Mesendoderm (in vitro differentiated cells): Measurements from ENCODE around the gene MCOLN3.

ENCODE experiments used
- DNase-seq: peaks from one replicate; pipeline ENCODE4 v3.0.0; 2013
- H2AK5ac ChIP-seq: 2 replicates; pipeline ENCODE4 v1.6.1; 2013; ENCODE audit warnings: low read length, inconsistent platforms
- H2BK120ac ChIP-seq: 2 replicates; pipeline ENCODE4 v1.6.1; 2013; ENCODE audit warnings: low read depth, mild to moderate bottlenecking, low read length, moderate library complexity, mixed read lengths
- H2BK15ac ChIP-seq: replicated peaks from 2 replicates; pipeline ENCODE4 v1.6.1; 2013; ENCODE audit warnings: low read depth, mild to moderate bottlenecking, moderate library complexity
- H2BK5ac ChIP-seq: 2 replicates; pipeline ENCODE4 v1.6.1; 2013; ENCODE audit warnings: low read length, inconsistent platforms
- H3K18ac ChIP-seq: 2 replicates; pipeline ENCODE4 v1.6.1; 2013; ENCODE audit warnings: mild to moderate bottlenecking, low read length, mixed read lengths
- H3K23ac ChIP-seq: one replicate; pipeline ENCODE4 v1.6.1; 2013; ENCODE audit warnings: low read length
- H3K27ac ChIP-seq: 2 replicates; pipeline ENCODE4 v1.5.1; 2013; ENCODE audit warnings: low read depth, mild to moderate bottlenecking, inconsistent platforms, low read length, moderate library complexity
- H3K27me3 ChIP-seq: 2 replicates; pipeline ENCODE4 v1.6.1; 2013; ENCODE audit warnings: low read length, control low read depth, mild to moderate bottlenecking, inconsistent platforms; ENCODE audit not compliant: insufficient read depth, poor library complexity
- H3K36me3 ChIP-seq: 2 replicates; pipeline ENCODE4 v1.6.1; 2013; ENCODE audit warnings: low read length, inconsistent platforms; ENCODE audit not compliant: control insufficient read depth, insufficient read depth
- H3K4ac ChIP-seq: one replicate; pipeline ENCODE4 v1.6.1; 2013; ENCODE audit warnings: low read depth, mild to moderate bottlenecking, low read length, moderate library complexity
- H3K4me1 ChIP-seq: 2 replicates; pipeline ENCODE4 v1.6.1; 2013; ENCODE audit warnings: low read depth, low read length, inconsistent platforms; ENCODE audit not compliant: control insufficient read depth
- H3K4me2 ChIP-seq: 2 replicates; pipeline ENCODE4 v1.6.1; 2013; ENCODE audit warnings: low read length
- H3K4me3 ChIP-seq: 2 replicates; pipeline ENCODE4 v1.5.1; 2013; ENCODE audit warnings: mild to moderate bottlenecking, low read length
- H3K56ac ChIP-seq: one replicate; pipeline ENCODE4 v1.6.1; 2013; ENCODE audit warnings: low read length
- H3K79me1 ChIP-seq: 2 replicates; pipeline ENCODE4 v1.6.1; 2013; ENCODE audit warnings: low read length, inconsistent platforms
- H3K79me2 ChIP-seq: 2 replicates; pipeline ENCODE4 v1.6.1; 2013; ENCODE audit warnings: mild to moderate bottlenecking, low read length; ENCODE audit not compliant: control insufficient read depth, insufficient read depth
- H3K9ac ChIP-seq: 2 replicates; pipeline ENCODE4 v1.6.1; 2013; ENCODE audit warnings: low read length, inconsistent platforms
- H4K5ac ChIP-seq: one replicate; pipeline ENCODE4 v1.6.1; 2013; ENCODE audit warnings: low read length
- H4K8ac ChIP-seq: one replicate; pipeline ENCODE4 v1.6.1; 2013; ENCODE audit warnings: low read depth, mild to moderate bottlenecking, control low read depth, low read length, moderate library complexity
- WGBS: extraction: QIAGEN DNeasy Blood & Tissue Kit; methylation state at CpG from one replicate; pipeline ENCODE4 v1.1.7; 2013; ENCODE audit warnings: low lambda C conversion rate, missing lambda C conversion rate; ENCODE audit not compliant: insufficient coverage; ENCODE audit errors: extremely low coverage; 5-methylcytosine and 5-hydroxymethylcytosine counted together

The MCOLN3 gene

DNA sequence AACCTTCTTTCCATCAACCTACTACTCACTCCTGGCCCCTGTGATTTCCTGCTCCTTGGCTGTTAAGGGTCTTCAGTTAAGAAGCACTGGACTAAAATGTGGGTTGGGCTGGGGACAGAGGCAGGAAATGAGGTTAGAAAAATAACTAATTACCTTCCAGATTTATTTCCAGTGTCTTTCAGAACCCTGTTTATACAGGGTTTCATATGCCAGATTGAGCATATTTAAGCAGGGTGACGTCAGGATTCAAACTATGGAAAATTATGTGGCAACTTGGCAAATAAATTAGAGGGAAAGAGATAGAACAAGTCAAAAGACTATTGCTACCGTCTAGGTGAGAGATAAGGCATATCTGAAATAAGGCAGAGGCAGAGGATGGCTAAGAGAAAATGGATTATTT is 11.7 kb upstream of the MCOLN3 start:
- Histone ChIP-seq H3K27ac (no peak overlapping the region), H3K4ac (no peak overlapping the region), H2BK15ac (no peak overlapping the region), H3K18ac (no peak overlapping the region), H2BK5ac (no peak overlapping the region), H2BK120ac (no peak overlapping the region), H3K4me1 (no peaks in the 10 kb centered on the region), H2AK5ac (no peak overlapping the region), H3K79me1 (no peaks in the 10 kb centered on the region), H3K4me3 (no peak overlapping the region), H3K27me3 (no peaks in the 10 kb centered on the region), H4K8ac (no peak overlapping the region), H3K36me3 (no peaks in the 10 kb centered on the region), H3K9ac (no peak overlapping the region), H3K4me2 (no peak overlapping the region), H3K56ac (no peak overlapping the region), H3K23ac (no peak overlapping the region), H4K5ac (no peak overlapping the region), H3K79me2 (no peaks in the 10 kb centered on the region)
- no peak for DNase-seq
- WGBS = no CpG with 5 or more reads among the region's 2 CpGs

GRCh38 chr1:85059563-85059962 is 11.3 kb upstream of the MCOLN3 start:
- Histone ChIP-seq H2BK120ac (no peak overlapping the region), H3K4me2 (no peak overlapping the region), H3K4ac (no peak overlapping the region), H2BK15ac (no peak overlapping the region), H3K79me1 (no peaks in the 10 kb centered on the region), H3K23ac (no peak overlapping the region), H4K5ac (no peak overlapping the region), H3K4me3 (no peak overlapping the region), H3K56ac (no peak overlapping the region), H2AK5ac (no peak overlapping the region), H3K27me3 (no peaks in the 10 kb centered on the region), H3K4me1 (no peaks in the 10 kb centered on the region), H4K8ac (no peak overlapping the region), H3K36me3 (no peaks in the 10 kb centered on the region), H3K9ac (no peak overlapping the region), H3K18ac (no peak overlapping the region), H2BK5ac (no peak overlapping the region), H3K79me2 (no peaks in the 10 kb centered on the region), H3K27ac (no peak overlapping the region)
- no CpG with 5 or more reads among the region's 2 CpGs for WGBS
- DNase-seq = no peak

DNA sequence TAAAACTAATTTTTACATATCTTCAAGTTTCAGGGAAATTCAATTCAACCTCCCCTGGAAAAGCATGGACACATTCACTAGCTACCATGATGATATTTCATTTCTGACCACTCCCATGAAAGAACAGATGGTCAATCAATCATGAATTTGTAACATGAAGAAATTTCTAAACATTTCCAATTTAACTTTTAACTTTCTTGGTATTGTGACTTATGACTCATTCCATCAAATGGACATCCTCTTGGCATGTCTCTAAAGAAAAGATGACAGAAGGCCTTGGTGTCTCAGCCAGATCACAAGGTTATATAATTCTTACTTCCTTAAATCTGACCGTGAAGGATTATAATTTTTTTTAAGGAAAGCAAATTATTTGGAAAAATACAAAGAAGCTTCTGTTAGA is 10.5 kb upstream of the MCOLN3 start:
- no peak overlapping the region for H3K9ac ChIP-seq
- no peaks in the 10 kb centered on the region for H3K36me3 ChIP-seq
- H3K79me2 ChIP-seq = no peaks in the 10 kb centered on the region
- H2AK5ac ChIP-seq = no peak overlapping the region
- no peak overlapping the region for H2BK5ac ChIP-seq
- H3K4me3 ChIP-seq = no peak overlapping the region
- H3K4me1 ChIP-seq = no peaks in the 10 kb centered on the region
- H4K5ac ChIP-seq = no peak overlapping the region
- no peak overlapping the region for H3K4ac ChIP-seq
- no peak overlapping the region for H4K8ac ChIP-seq
- no peak for DNase-seq
- no CpG with 5 or more reads among the region's 1 CpG for WGBS
- H3K4me2 ChIP-seq = no peak overlapping the region
- H3K79me1 ChIP-seq = no peaks in the 10 kb centered on the region
- no peak overlapping the region for H3K27ac ChIP-seq
- no peak overlapping the region for H2BK15ac ChIP-seq
- no peak overlapping the region for H2BK120ac ChIP-seq
- no peak overlapping the region for H3K18ac ChIP-seq
- H3K27me3 ChIP-seq = no peaks in the 10 kb centered on the region
- H3K56ac ChIP-seq = no peak overlapping the region
- no peak overlapping the region for H3K23ac ChIP-seq

GRCh38 chr1:85058311-85058710 is 10.0 kb upstream of the MCOLN3 start:
- no peaks in the 10 kb centered on the region for H3K79me1 ChIP-seq
- H2BK15ac ChIP-seq = no peak overlapping the region
- WGBS = no CpG with 5 or more reads among the region's 1 CpG
- no peaks in the 10 kb centered on the region for H3K36me3 ChIP-seq
- no peaks in the 10 kb centered on the region for H3K4me1 ChIP-seq
- H3K27me3 ChIP-seq = no peaks in the 10 kb centered on the region
- H3K18ac ChIP-seq = no peak overlapping the region
- no peak overlapping the region for H2BK120ac ChIP-seq
- H3K9ac ChIP-seq = no peak overlapping the region
- no peaks in the 10 kb centered on the region for H3K79me2 ChIP-seq
- no peak overlapping the region for H3K27ac ChIP-seq
- no peak overlapping the region for H3K56ac ChIP-seq
- DNase-seq = no peak
- no peak overlapping the region for H3K4me2 ChIP-seq
- no peak overlapping the region for H3K4me3 ChIP-seq
- no peak overlapping the region for H2BK5ac ChIP-seq
- no peak overlapping the region for H2AK5ac ChIP-seq
- no peak overlapping the region for H4K8ac ChIP-seq
- no peak overlapping the region for H3K4ac ChIP-seq
- H4K5ac ChIP-seq = no peak overlapping the region
- no peak overlapping the region for H3K23ac ChIP-seq

DNA sequence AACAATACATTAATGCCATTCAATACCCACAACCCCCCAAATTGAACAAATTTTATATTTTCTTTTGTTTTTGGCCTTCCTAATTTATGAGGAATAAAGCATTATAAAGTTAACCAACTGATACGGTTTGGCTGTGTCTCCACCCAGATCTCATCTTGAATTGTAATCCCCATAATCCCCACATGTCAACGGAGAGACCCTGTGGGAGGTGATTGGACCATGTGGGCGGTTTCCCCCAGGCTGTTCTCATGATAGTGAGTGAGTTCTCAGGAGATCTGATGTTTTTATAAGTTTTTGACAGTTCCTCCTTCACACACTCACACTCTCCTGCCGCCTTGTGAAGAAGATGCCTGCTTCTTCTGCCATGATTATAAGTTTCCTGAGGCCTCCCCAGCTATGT is 6.4 kb upstream of the MCOLN3 start:
- Histone ChIP-seq H2BK120ac (no peak overlapping the region), H3K27me3 (no peaks in the 10 kb centered on the region), H3K27ac (no peak overlapping the region), H3K4me2 (no peak overlapping the region), H4K8ac (no peak overlapping the region), H3K4me1 (no peaks in the 10 kb centered on the region), H3K79me2 (no peaks in the 10 kb centered on the region), H3K4me3 (no peak overlapping the region), H3K36me3 (no peaks in the 10 kb centered on the region), H3K18ac (no peak overlapping the region), H3K9ac (no peak overlapping the region), H4K5ac (no peak overlapping the region), H2BK15ac (no peak overlapping the region), H3K56ac (no peak overlapping the region), H3K4ac (no peak overlapping the region), H3K79me1 (no peaks in the 10 kb centered on the region), H2BK5ac (no peak overlapping the region), H3K23ac (no peak overlapping the region), H2AK5ac (no peak overlapping the region)
- no peak for DNase-seq
- no CpG with 5 or more reads among the region's 4 CpGs for WGBS

GRCh38 chr1:85049735-85050166 is 1.5 kb upstream of the MCOLN3 start:
- Histone ChIP-seq H3K9ac (no peak overlapping the region), H3K79me1 (no peaks in the 10 kb centered on the region), H4K5ac (no peak overlapping the region), H3K56ac (no peak overlapping the region), H2BK5ac (no peak overlapping the region), H2BK120ac (no peak overlapping the region), H2AK5ac (no peak overlapping the region), H3K27me3 (peaks cover 21% of the 10 kb centered on the region), H3K79me2 (no peaks in the 10 kb centered on the region), H4K8ac (no peak overlapping the region), H3K18ac (no peak overlapping the region), H3K4ac (no peak overlapping the region), H2BK15ac (no peak overlapping the region), H3K4me3 (no peak overlapping the region), H3K4me1 (no peaks in the 10 kb centered on the region), H3K27ac (no peak overlapping the region), H3K23ac (no peak overlapping the region), H3K4me2 (peak overlapping the region; percentile 20), H3K36me3 (no peaks in the 10 kb centered on the region)
- peak; percentile 67 for DNase-seq
- WGBS = no CpG with 5 or more reads among the region's 11 CpGs
